Activated effector memory CD4-positive, alpha-beta T cell treated with anti-CD3 and anti-CD28 coated beads, Interleukin-2, amount 50 U/mL, for 16 hours (primary cell): ENCODE results near the gene SLC39A11.
A peak's percentile ranks its signal among the peaks of the same experiment; 100 is the strongest.
"Not testable (repeated sequence)": the region's sequence is repeated elsewhere in the genome, so short reads cannot be mapped to it uniquely, and the experiment has no call there.

Experiments
- DNase-seq: peaks from one replicate; pipeline ENCODE4 v3.0.0-alpha.2; 2020

The SLC39A11 gene, protein sequence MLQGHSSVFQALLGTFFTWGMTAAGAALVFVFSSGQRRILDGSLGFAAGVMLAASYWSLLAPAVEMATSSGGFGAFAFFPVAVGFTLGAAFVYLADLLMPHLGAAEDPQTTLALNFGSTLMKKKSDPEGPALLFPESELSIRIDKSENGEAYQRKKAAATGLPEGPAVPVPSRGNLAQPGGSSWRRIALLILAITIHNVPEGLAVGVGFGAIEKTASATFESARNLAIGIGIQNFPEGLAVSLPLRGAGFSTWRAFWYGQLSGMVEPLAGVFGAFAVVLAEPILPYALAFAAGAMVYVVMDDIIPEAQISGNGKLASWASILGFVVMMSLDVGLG

DNA sequence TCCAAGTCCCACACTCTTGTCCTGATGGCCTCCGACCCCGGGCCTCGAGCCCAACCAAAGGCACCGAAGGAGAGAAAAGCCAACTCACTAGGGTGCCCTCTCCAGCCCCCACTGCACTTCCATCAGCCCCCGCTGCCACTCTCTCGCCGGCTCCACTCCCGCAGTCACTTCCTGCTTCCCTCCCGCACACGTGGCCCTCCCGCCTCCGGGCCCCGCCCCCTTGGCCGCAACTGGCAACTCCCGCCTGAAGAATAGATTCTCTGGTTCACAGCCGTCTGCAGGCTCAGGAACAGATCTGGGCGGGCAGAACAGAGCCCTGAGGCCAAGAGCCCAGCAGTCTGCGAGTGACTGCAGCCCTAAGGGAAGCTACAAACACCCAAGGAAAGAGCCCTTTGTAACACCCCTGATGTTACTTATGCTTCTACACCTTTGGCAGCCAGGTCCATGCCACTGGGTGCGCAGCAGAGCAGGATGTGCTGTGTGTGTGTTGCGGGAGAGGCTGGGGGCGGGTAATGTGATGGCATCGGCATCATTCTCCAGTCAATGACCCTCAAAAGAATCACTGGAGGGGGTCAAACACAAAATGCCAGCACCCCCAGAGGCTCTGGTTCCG lies at the start of gene SLC39A11:
SLC39A11 (minus strand) TSS at position 166 of the 613 bp plus-strand sequence. CDS start 3,924 bp downstream, outside the sequence.
- peak; percentile 96 for DNase-seq

GRCh38 chr17:73141411-73141810 lies 48.9 kb upstream of the SLC39A11 start:
- DNase-seq, result no peak

GRCh38 chr17:73140566-73140965 lies 48.1 kb upstream of the SLC39A11 start:
- no peak for DNase-seq

- no peak for DNase-seq
These were observed 46.8 kb upstream of the SLC39A11 start for GRCh38 chr17:73139296-73139695.

DNA sequence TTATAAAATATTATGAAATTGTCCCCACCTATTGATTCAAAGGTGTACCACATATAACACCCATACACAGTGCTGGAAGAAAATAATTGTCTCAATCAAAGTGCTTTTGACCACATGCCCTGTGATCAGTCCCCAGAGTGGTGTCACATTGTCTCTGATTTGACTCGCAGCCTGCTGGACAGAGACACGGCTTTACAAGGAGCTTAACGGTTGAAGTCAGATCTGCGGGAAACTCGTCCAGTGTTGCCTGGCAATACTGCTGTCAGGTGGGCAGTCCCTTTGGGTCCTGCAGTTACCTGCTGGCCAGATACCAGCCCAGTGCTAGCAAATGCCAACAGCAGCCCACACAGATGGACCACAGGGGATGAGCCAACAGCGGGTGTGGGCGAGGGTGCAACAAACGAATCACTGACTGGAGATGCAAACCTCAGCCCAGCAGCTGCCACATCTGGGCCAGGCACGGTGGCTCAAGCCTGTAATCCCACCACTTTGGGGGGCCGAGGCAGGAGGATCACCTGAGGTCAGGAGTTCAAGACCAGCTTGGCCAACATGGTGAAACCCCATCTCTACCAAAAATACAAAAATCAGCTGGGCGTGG lies 46.2 kb upstream of the SLC39A11 start:
- no peak for DNase-seq

- no peak for DNase-seq
These were observed 44.9 kb upstream of the SLC39A11 start for GRCh38 chr17:73137376-73137775.

DNA sequence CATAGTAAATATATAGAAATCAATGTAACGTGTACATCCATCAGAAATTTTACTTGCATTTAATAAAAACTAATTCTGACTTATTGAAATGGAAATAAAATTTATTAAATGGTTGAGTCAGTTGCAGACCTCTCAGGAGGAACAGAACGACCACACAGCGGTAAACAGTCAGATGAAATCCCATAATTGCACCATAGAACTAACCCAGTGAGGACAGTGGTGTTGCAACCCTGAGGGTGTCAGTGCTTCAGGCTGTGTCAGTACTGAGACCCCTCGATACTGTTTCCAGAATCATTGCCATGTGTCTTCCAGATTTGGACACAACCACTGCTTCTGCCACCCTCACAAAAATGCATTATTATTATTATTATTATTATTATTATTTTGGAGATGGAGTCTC lies 43.3 kb upstream of the SLC39A11 start:
- DNase-seq, result no peak

GRCh38 chr17:73133911-73134649 lies 41.6 kb upstream of the SLC39A11 start:
- no peak for DNase-seq

- no peak for DNase-seq
These were observed 39.6 kb upstream of the SLC39A11 start for GRCh38 chr17:73132085-73132492.

DNA sequence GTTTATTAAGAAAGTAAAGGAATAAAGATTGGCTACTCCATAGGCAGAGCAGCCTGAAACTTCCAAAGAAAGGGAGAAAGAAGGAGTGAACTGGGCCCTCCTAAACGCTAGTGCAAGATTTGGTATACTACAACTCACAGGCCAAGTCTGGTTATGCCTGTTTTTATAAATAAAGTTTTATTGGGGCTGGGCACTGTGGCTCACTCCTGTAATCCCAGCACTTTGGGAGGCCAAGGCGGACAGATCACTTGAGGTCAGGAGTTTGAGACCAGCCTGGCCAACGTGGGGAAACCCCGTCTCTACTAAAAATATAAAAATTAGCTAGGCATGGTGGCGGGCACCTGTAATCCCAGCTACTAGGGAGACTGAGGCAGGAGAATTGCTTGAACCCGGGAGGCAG lies 39.0 kb upstream of the SLC39A11 start:
- DNase-seq, result not testable (repeated sequence)

GRCh38 chr17:73130977-73131376 lies 38.5 kb upstream of the SLC39A11 start:
- no peak for DNase-seq

- DNase-seq, result no peak
These were observed 36.0 kb upstream of the SLC39A11 start for GRCh38 chr17:73128496-73128895.

- DNase-seq, result no peak
These were observed 34.4 kb upstream of the SLC39A11 start for GRCh38 chr17:73126716-73127473.

DNA sequence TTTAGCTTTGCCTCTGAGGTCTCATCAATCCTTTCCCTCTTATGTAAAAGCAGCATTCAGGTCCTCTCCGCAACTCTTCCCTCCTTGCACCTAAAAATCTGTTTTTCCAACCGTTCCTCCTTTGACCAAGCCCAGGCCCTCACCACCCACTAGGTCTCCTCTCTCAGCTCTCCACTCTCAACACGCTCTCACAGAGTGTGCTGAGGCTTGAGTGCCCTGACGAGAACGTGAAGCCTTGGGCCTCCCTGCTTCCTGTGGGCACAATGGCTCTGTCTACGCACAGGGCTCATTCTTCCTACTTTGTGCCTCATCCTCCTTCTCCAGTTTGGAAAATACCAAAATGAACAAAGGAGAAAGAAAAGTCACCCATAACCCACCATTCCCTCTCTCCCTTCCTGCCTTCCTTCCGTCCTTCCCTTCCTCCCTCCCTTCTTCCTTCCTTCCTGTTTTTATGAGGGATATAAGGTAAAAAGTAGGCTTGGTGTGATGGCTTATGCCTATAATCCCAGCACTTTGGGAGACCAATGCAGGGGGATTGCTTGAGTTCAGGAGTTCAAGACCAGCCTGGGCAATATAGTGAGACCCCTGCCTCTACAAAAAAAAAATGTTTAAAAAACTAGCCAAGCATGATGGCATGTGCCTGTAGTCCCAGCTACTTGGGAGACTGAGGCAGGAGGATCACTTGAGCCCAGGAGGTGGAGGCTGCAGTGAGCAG lies 31.3 kb upstream of the SLC39A11 start:
- no peak for DNase-seq

DNA sequence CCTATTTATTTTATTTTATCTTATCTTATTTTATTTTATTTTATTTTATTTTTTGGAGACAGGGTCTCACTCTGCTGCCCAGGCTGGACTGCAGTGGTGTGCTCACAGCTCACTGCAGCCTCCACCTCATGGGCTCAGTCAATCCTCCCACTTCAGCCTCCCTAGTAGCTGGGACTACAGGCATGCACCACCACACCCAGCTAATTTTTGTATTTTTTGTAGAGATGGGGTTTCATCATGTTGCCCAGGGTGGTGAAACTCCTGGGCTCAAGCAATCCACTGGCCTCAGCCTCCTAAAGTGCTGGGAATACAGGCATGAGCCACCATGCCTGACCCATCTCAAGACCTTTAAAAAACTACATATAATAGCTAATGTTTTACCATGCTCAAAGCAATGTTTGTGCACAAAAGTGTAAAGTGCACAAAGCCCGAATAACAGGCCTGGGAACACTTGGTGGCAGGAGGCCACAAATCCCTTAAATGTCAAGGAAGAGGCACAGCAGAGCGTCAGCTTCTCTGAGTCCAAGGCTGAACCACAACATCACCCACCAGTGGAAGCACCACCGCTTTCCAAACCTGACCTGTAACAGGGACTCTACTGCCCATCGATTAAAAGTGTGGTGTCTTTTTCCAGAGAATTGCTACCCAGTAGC lies 30.6 kb upstream of the SLC39A11 start:
- DNase-seq, result no peak

GRCh38 chr17:73121506-73121905 lies 29.0 kb upstream of the SLC39A11 start:
- DNase-seq, result no peak

DNA sequence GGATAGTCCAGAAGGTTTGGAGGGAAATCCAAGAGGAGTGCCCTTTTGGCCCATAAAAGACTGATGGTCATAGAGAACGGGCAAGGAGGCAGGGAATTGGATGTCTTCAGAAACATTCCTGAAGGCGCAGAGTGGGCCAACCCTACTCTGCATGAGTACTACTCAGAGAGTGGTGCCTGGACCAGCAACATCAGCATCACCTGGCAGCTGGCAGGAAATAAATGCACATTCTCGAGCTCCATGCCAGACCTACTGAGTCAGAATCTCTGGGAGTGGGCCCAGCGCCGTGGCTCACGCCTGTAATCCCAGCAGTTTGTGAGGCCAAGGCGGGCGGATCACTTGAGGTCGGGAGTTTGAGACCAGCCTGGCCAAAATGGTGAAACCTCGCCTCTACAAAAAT lies 27.1 kb upstream of the SLC39A11 start:
- DNase-seq, result no peak

DNA sequence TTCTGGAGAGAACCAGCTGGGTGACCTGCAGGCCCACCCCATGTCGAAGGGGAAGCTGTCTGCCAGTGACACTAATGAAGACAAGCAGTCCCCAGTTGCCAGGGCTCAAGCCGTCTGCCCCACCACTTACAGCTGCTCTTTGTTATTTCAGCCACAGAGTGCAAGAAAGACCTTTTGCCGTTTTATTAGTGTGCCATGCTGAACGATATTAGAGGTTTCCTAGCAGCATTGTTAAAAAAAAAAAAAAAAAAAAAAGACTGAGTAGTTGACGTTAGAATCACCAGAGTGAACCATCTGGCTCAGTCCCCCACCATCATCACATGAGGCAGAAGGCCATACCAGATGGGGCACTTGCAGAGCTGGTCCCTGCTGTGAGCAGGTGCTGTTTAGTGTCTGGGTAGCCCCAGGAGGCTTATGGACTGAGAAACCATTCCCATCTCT lies 26.5 kb upstream of the SLC39A11 start:
- DNase-seq, result no peak

DNA sequence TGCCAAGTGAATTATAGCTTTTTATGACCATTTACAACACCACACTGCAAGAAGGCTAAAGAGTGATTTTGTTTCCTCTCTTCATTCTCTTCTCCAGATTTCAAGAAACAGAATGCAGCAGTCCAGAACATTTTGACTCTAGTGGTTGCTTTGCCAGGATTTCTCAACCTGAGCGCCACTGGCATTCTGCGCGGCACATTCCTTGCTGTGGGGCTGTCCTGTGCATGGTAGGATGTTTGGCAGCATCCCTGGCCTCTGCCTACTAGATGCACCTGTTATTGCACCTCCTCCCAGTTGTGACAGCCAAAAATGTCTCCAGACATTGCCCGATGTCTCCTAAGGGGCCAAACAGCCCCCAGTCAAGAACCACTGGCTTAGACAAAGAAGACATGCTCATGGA lies 25.7 kb upstream of the SLC39A11 start:
- no peak for DNase-seq

DNA sequence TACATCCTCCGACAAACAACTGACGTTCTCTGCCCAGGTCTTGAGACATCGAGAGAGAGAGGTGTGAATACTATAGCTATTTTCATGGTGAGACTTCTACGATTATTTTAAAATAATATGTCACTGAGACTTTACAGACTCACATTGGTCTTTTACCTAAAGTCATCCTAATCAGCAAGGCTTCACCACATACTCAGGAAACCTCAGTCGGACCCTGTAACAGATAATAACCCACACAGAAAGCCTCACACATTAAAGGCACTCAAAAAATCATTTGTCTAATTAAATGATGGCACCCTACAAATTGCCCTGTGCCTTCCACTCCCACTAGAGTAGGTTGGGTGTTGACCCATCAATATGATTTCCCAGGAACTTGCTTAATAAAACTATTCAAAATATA lies 19.8 kb upstream of the SLC39A11 start:
- DNase-seq, result no peak

DNA sequence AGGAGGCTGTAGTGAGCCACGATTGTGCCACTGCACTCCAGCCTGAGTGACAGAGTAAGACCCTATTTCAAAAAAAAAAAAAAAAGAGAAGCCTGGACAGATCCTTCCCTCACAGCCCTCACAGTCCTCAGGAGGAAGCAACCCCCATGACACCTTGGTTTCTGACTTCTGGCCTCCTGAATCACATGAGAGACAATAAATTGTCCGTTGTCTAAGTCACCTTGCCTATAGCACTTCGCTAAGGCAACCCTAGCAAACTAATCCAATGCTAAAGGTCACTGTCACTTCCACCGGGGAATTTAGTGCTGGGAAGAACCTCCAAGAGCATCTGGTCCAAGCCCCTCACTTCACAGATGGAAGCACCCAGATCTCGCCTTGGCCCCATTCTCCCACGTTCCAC lies 18.9 kb upstream of the SLC39A11 start:
- DNase-seq, result no peak
